Measurements from ENCODE around the gene PRR29. TPM values are rescaled to one million over a fixed set of nuclear protein-coding genes. Genes with fewer than 3 reads are reported as not detected.

The PRR29 gene
- total and polyA plus RNA-seq, 4 donors, result 0.02 to 0.35 (median 0.14) TPM; not detected in 1

DNA sequence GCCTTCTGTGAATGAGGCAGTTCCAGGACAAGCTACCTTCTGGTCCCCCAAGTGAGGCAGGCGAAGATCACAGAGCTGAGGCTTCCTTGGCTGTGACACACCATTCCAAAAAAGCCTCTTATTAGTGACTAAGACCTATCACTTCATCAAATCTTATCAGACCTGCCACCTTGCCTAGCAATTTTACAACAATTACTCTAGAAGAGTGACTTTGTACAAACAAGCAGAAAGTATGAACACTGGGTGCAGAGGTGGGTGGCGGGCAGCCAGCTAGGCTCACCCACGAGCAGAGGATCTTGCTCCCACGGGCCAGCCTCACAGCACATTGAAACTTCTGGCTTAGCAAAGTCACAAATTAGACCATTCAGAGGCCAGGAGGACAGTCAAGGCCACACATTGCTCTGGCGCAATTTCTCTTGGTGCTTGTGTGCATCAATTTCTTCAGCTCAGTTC lies 24.5 kb downstream of the PRR29 start:
- Histone ChIP-seq H3K27me3 (ENCODE audit: control insufficient read depth in 4 of 4, insufficient read depth in 4 of 4, low read length in 3 of 4) (no peaks in the 10 kb centered on the region), H3K4me3 (ENCODE audit: low read depth in 1 of 3, low read length in 3 of 3) (no peak overlapping the region), H3K36me3 (ENCODE audit: control insufficient read depth in 4 of 4, insufficient read depth in 3 of 4, low read depth in 1 of 4, low read length in 3 of 4) (no peaks in the 10 kb centered on the region), H3K27ac (ENCODE audit: low read depth in 1 of 2, low read length in 2 of 2) (no peak overlapping the region), H3K9ac (ENCODE audit: low read depth in 1 of 2, low read length in 2 of 2) (no peak overlapping the region), H3K9me3 (ENCODE audit: control insufficient read depth in 4 of 4, low read length in 3 of 4) (no peaks in the 10 kb centered on the region), H3K4me1 (ENCODE audit: control insufficient read depth in 4 of 4, insufficient read depth in 4 of 4, low read length in 3 of 4) (peaks cover 0 to 8% (median 2%) of the 10 kb centered on the region in 4 donors)
- no peak for DNase-seq (ENCODE audit: low spot score)
- TF ChIP-seq RXRA (IDR thresholded peaks at IDR 0.05) (no peak), FOXA1 (IDR thresholded peaks at IDR 0.05) (no peak)
- WGBS, result 79% methylated on average over 5 of the region's 5 CpGs

DNA sequence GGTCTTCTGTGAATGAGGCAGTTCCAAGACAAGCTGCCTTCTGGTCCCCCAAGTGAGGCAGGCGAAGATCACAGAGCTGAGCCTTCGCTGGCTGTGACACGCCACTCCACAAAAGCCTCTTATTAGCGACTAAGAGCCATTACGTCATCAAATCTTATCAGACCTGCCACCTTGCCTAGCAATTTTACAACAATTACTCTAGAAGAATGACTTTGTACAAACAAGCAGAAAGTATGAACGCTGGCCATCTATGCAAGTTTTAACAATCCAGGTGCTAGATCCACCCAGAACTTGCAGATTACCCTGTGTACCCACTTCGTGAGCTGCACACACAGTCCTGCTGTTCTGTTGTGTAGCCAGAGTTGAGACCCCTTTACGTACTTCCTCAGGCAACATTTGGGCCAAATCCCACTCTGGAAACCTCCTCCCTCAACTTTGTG lies 26.1 kb downstream of the PRR29 start:
- no peaks in the 10 kb centered on the region for H3K36me3 ChIP-seq (ENCODE audit: control insufficient read depth in 4 of 4, insufficient read depth in 3 of 4, low read depth in 1 of 4, low read length in 3 of 4)

DNA sequence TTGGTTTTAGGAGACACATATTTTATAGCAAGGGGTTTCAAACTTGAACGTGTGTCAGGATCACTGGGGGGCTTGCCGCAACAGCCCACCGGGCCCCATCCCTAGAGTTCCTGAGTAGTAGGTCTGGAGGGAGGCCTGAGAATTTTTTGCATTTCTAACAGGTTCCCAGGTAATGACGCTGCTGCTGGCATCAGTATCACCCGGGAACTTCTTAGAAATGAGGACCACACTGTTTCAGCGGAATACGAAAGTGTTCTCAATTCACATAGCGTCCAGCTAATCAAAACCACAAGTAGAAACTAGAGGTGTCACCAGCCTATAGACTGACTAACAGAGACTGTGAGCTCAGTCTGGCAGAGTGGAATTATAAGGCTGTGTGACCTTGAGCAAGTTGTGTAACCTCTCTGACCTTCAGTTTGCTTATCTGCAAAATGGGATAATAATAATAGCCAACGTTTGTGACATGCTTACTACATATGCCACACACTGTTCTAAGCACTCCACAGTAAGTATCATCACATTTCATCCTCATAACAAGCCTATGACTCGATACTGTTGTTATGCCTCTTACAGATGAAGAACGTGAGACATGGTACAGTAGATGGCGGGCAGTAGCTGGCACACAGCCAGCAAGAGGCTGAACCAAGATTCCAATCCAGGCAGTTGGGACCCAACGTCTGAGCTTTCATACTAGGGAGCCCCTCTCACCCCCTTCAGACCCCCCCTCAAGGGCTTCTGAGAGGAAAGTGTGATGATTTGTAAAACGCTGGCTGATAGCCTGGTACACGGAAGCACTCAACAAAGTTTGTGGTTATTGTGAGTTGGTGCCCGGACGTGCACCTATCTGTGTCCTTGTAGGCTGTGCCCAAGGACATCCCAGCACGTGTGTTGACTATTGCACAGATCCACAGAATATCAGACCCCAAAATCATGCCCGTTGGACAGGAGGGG lies 26.9 kb downstream of the PRR29 start:
- Histone ChIP-seq H3K4me1 (ENCODE audit: control insufficient read depth in 4 of 4, insufficient read depth in 4 of 4, low read length in 3 of 4) (peaks cover 0 to 8% (median 2%) of the 10 kb centered on the region in 4 donors), H3K27me3 (ENCODE audit: control insufficient read depth in 4 of 4, insufficient read depth in 4 of 4, low read length in 3 of 4) (no peaks in the 10 kb centered on the region), H3K9ac (ENCODE audit: low read depth in 1 of 2, low read length in 2 of 2) (no peak overlapping the region), H3K27ac (ENCODE audit: low read depth in 1 of 2, low read length in 2 of 2) (peak overlapping the region in 1 of 2 donors; percentile 22), H3K36me3 (ENCODE audit: control insufficient read depth in 4 of 4, insufficient read depth in 3 of 4, low read depth in 1 of 4, low read length in 3 of 4) (no peaks in the 10 kb centered on the region), H3K4me3 (ENCODE audit: low read depth in 1 of 3, low read length in 3 of 3) (no peak overlapping the region), H3K9me3 (ENCODE audit: control insufficient read depth in 4 of 4, low read length in 3 of 4) (no peaks in the 10 kb centered on the region)
- TF ChIP-seq HNF4A (conservative IDR thresholded peaks at IDR 0.05), result no peak
- no peak for TF ChIP-seq GABPA (IDR thresholded peaks at IDR 0.05 in 1 of 2, conservative IDR thresholded peaks at IDR 0.05 in 1 of 2)
- no peak for TF ChIP-seq FOXA2 (IDR thresholded peaks at IDR 0.05)
- TF ChIP-seq, protein P1, sequence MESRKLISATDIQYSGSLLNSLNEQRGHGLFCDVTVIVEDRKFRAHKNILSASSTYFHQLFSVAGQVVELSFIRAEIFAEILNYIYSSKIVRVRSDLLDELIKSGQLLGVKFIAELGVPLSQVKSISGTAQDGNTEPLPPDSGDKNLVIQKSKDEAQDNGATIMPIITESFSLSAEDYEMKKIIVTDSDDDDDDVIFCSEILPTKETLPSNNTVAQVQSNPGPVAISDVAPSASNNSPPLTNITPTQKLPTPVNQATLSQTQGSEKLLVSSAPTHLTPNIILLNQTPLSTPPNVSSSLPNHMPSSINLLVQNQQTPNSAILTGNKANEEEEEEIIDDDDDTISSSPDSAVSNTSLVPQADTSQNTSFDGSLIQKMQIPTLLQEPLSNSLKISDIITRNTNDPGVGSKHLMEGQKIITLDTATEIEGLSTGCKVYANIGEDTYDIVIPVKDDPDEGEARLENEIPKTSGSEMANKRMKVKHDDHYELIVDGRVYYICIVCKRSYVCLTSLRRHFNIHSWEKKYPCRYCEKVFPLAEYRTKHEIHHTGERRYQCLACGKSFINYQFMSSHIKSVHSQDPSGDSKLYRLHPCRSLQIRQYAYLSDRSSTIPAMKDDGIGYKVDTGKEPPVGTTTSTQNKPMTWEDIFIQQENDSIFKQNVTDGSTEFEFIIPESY (IDR thresholded peaks at IDR 0.05), result no peak
- TF ChIP-seq JUND (IDR thresholded peaks at IDR 0.05), result no peak
- no peak for TF ChIP-seq REST (IDR thresholded peaks at IDR 0.05)
- TF ChIP-seq, protein P2, sequence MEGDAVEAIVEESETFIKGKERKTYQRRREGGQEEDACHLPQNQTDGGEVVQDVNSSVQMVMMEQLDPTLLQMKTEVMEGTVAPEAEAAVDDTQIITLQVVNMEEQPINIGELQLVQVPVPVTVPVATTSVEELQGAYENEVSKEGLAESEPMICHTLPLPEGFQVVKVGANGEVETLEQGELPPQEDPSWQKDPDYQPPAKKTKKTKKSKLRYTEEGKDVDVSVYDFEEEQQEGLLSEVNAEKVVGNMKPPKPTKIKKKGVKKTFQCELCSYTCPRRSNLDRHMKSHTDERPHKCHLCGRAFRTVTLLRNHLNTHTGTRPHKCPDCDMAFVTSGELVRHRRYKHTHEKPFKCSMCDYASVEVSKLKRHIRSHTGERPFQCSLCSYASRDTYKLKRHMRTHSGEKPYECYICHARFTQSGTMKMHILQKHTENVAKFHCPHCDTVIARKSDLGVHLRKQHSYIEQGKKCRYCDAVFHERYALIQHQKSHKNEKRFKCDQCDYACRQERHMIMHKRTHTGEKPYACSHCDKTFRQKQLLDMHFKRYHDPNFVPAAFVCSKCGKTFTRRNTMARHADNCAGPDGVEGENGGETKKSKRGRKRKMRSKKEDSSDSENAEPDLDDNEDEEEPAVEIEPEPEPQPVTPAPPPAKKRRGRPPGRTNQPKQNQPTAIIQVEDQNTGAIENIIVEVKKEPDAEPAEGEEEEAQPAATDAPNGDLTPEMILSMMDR (IDR thresholded peaks at IDR 0.05; ENCODE audit: low read depth, low read length, missing input control), result no peak
- no peak for TF ChIP-seq RAD21 (IDR thresholded peaks at IDR 0.05)
- TF ChIP-seq, protein P3, sequence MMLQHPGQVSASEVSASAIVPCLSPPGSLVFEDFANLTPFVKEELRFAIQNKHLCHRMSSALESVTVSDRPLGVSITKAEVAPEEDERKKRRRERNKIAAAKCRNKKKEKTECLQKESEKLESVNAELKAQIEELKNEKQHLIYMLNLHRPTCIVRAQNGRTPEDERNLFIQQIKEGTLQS (IDR thresholded peaks at IDR 0.05), result no peak
- TF ChIP-seq, protein P4, sequence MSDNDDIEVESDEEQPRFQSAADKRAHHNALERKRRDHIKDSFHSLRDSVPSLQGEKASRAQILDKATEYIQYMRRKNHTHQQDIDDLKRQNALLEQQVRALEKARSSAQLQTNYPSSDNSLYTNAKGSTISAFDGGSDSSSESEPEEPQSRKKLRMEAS (IDR thresholded peaks at IDR 0.05), result no peak
- no peak for TF ChIP-seq YY1 (IDR thresholded peaks at IDR 0.05)
- no peak for TF ChIP-seq HNF4G (IDR thresholded peaks at IDR 0.05)
- no peak for TF ChIP-seq SP1 (IDR thresholded peaks at IDR 0.05)
- no peak for TF ChIP-seq NR2F2 (IDR thresholded peaks at IDR 0.05)
- TF ChIP-seq TAF1 (conservative IDR thresholded peaks at IDR 0.05), result no peak
- no peak for TF ChIP-seq RXRA (IDR thresholded peaks at IDR 0.05)
- no peak for TF ChIP-seq EGR1 (IDR thresholded peaks at IDR 0.05; ENCODE audit: low read depth in 2 of 2)
- no peak for TF ChIP-seq FOXA1 (IDR thresholded peaks at IDR 0.05)
- no peak for DNase-seq (ENCODE audit: low spot score)
- 71% methylated on average over 19 of the region's 19 CpGs for WGBS

More for the DNA sequence above, 26.1 kb downstream of the PRR29 start:
- DNase-seq (ENCODE audit: low spot score), result no peak
- Histone ChIP-seq H3K4me1 (ENCODE audit: control insufficient read depth in 4 of 4, insufficient read depth in 4 of 4, low read length in 3 of 4) (peaks cover 0 to 8% (median 2%) of the 10 kb centered on the region in 4 donors), H3K27me3 (ENCODE audit: control insufficient read depth in 4 of 4, insufficient read depth in 4 of 4, low read length in 3 of 4) (no peaks in the 10 kb centered on the region), H3K9me3 (ENCODE audit: control insufficient read depth in 4 of 4, low read length in 3 of 4) (no peaks in the 10 kb centered on the region), H3K27ac (ENCODE audit: low read depth in 1 of 2, low read length in 2 of 2) (no peak overlapping the region), H3K9ac (ENCODE audit: low read depth in 1 of 2, low read length in 2 of 2) (no peak overlapping the region), H3K4me3 (ENCODE audit: low read depth in 1 of 3, low read length in 3 of 3) (no peak overlapping the region)
- TF ChIP-seq HNF4A (conservative IDR thresholded peaks at IDR 0.05), result no peak
- 83% methylated on average over 8 of the region's 8 CpGs for WGBS
